Kidney (tissue), 14 donors: ENCODE data around the gene NPC1. TPM values are rescaled to one million over a fixed set of nuclear protein-coding genes. Genes with fewer than 3 reads are reported as not detected.

ENCODE experiments used
- DNase-seq, 5 donors: peaks; one replicate each; pipeline ENCODE4 v3.0.0-alpha.2; 2013 to 2020
- FAIRE-seq: peaks from 2 replicates; lab custom pipeline; 2012; peaks lifted over from hg19 to GRCh38; lab: Jason Lieb, UNC
- H3K27ac ChIP-seq, 2 donors: one replicate each; pipeline ENCODE4 v1.7.0; 2013; ENCODE audit warnings: low read depth in 2 of 2, low read length in 2 of 2, inconsistent platforms in 1 of 2
- H3K27me3 ChIP-seq: one replicate; pipeline ENCODE4 v1.7.1; 2013; ENCODE audit warnings: low read length, inconsistent platforms; ENCODE audit not compliant: control insufficient read depth, insufficient read depth
- H3K36me3 ChIP-seq, 3 donors: one replicate each; pipeline versions ENCODE4 v1.7.0 to v1.7.1; 2013; ENCODE audit warnings: low read length in 3 of 3, control low read depth in 1 of 3, inconsistent platforms in 1 of 3; ENCODE audit not compliant: insufficient read depth in 3 of 3, control insufficient read depth in 2 of 3
- H3K4me1 ChIP-seq, 3 donors: one replicate each; pipeline versions ENCODE4 v1.7.0 to v1.7.1; 2013; ENCODE audit warnings: low read length in 3 of 3, inconsistent platforms in 1 of 3, low read depth in 1 of 3; ENCODE audit not compliant: control insufficient read depth in 2 of 3, insufficient read depth in 2 of 3
- H3K4me3 ChIP-seq, 3 donors: one replicate each; pipeline versions ENCODE4 v1.7.0 to v1.8.1; 2013; ENCODE audit warnings: low read length in 3 of 3, control low read depth in 1 of 3, inconsistent platforms in 1 of 3
- H3K9ac ChIP-seq, 3 donors: one replicate each; pipeline versions ENCODE4 v1.7.0 to v1.7.1; 2013; ENCODE audit warnings: low read length in 3 of 3, control low read depth in 1 of 3, inconsistent platforms in 1 of 3
- H3K9me3 ChIP-seq, 3 donors: one replicate each; pipeline versions ENCODE4 v1.7.0 to v1.7.1; 2013; ENCODE audit warnings: low read length in 3 of 3, control low read depth in 1 of 3, inconsistent platforms in 1 of 3; ENCODE audit not compliant: control insufficient read depth in 2 of 3, insufficient read depth in 1 of 3
- intact Hi-C: fragments of 100-400 bp; cut with DNase I; formaldehyde crosslinking; loops from one replicate; pipeline ENCODE4 v1.11.1; 2022
- polyA plus RNA-seq: library from polyadenylated mRNA; stranded (reverse); fragments of 350-450 nt; fragmentation: Illumina TruSeq; extraction: RNeasy Lipid Tissue Mini Kit (QIAGEN cat#74804); gene quantifications from one replicate; pipeline ENCODE4 v1.2.3, GENCODE V29; 2014; ENCODE audit warnings: low read depth, low replicate concordance; ENCODE audit not compliant: insufficient read depth
- total RNA-seq: library from RNA; stranded (reverse); fragmentation: NEBNext Ultra II Directional; extraction: Animal tissue kit (Norgen Biotek cat#: 25700); gene quantifications from one replicate; pipeline ENCODE4 v1.2.1, GENCODE V29; 2021
- TF ChIP-seq, protein P1 (sequence below): IDR thresholded peaks from 3 replicates; pipeline ENCODE4 v1.5.1; 2012; ENCODE audit warnings: mild to moderate bottlenecking, moderate library complexity, borderline replicate concordance; ENCODE audit not compliant: insufficient read depth; ENCODE audit errors: extremely low read depth
- donor health status: control.
- donor health status: control.
- donor health status: control.
- donor health status: control.
- donor health status: control.
- donor health status: DM: yes; HTN: yes; CAD: no.
- donor health status: Normal renal cell carcinoma (clear cell type).

The NPC1 gene
- total and polyA plus RNA-seq, 2 donors from 2014 or later: 16.0 to 50.2 TPM

DNA sequence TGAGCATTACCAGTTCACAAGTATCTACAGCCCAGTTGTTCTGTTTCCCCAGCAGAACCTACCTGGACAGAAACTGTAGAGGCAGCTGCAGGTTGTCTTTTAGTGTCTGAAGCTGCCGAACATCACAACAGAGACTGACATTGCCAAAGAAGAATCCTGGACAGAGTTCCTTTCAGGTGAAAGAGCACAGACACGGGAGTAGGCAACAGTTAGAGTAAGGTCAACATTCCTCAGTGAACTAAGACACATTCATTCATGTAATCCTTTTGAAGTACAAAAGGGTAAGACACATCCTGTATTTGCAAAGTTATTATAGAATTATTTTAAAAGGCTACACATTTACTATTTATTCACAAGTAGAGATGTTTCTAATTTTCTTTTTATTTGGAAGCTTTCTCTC lies 14.3 kb downstream of the NPC1 start:
- FAIRE-seq (no peak), DNase-seq (no peak)
- H3K4me1 ChIP-seq: peaks cover 0 to 6% (median 0%) of the 10 kb centered on the region in 3 donors
- H3K27ac ChIP-seq: no peak overlapping the region
- TF ChIP-seq, protein P1, sequence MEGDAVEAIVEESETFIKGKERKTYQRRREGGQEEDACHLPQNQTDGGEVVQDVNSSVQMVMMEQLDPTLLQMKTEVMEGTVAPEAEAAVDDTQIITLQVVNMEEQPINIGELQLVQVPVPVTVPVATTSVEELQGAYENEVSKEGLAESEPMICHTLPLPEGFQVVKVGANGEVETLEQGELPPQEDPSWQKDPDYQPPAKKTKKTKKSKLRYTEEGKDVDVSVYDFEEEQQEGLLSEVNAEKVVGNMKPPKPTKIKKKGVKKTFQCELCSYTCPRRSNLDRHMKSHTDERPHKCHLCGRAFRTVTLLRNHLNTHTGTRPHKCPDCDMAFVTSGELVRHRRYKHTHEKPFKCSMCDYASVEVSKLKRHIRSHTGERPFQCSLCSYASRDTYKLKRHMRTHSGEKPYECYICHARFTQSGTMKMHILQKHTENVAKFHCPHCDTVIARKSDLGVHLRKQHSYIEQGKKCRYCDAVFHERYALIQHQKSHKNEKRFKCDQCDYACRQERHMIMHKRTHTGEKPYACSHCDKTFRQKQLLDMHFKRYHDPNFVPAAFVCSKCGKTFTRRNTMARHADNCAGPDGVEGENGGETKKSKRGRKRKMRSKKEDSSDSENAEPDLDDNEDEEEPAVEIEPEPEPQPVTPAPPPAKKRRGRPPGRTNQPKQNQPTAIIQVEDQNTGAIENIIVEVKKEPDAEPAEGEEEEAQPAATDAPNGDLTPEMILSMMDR: no peak
- H3K9me3 ChIP-seq: no peaks in the 10 kb centered on the region
- peaks cover 3 to 15% (median 13%) of the 10 kb centered on the region in 3 donors for H3K36me3 ChIP-seq
- intact Hi-C loops: no loop called here
- no peak overlapping the region for H3K4me3 ChIP-seq
- no peaks in the 10 kb centered on the region for H3K27me3 ChIP-seq
- H3K9ac ChIP-seq: no peak overlapping the region

DNA sequence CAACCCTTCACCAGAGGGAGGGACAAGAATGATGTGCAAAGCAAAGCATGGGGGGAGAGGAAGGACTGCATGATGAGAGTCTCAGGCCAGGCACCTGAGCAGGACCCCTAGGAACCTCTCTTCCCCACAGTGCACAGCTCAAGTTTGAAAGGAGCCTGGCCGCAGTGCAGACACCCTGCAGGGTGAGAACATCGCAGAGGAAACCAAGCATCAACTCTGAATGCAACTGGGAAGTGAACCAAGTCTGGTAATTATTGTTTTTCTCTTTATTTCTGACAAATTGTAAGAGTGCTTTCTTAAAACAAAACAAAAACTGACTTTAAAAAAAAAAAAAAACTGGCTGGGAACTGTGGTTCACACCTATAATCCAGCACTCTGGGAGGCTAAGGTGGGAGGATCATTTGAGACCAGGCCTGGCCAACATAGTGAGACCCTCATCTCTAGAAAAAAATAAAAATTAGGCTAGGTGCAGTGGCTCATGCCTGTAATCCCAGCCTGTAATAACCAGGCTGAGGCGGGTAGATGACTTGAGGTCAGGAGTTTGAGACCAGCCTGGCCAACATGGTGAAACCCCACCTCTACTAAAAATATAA lies 15.3 kb downstream of the NPC1 start:
- no peaks in the 10 kb centered on the region for H3K27me3 ChIP-seq
- no peak overlapping the region for H3K9ac ChIP-seq
- H3K4me1 ChIP-seq: peaks cover 0 to 6% (median 0%) of the 10 kb centered on the region in 3 donors
- H3K4me3 ChIP-seq: no peak overlapping the region
- H3K9me3 ChIP-seq: no peaks in the 10 kb centered on the region
- H3K36me3 ChIP-seq: peaks cover 3 to 19% (median 13%) of the 10 kb centered on the region in 3 donors
- TF ChIP-seq, protein P1: no peak
- H3K27ac ChIP-seq: no peak overlapping the region
- no peak for FAIRE-seq
- intact Hi-C loops: no loop called here
- no peak for DNase-seq

DNA sequence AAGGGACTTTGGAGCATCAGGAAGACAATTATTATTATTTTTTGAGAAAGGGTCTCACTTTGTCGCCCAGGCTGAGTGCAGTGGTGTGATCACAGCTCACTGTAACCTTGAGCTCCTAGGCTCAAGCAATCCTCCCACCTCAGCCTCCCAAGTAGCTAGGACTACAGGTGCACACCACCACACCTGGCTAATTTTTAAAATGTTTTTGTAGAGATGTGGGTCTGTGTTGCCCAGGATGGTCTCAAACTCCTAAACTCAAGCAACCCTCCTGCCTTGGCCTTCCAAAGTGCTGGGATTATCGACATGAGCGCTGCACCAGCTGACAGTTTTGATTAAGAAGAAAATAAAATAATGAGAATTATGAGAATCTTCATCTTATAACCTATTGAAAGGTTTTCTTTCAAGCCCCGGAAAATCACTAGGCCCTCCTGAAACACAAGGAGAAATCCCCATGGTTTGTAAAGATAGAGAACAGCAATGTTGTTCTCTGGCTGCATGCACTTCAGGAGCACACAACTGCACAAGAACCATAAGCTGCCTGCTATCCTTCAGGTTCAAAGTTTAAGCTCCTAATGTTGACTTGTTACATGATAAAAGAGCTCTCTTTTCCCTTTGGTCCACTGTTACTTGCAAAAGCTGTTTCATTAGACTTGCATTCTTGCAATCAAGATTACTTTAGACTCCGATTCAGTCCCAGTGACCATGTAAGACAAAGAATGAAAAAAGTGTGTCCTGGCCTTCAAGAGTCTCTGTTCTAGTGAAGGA lies 16.8 kb downstream of the NPC1 start:
- H3K27me3 ChIP-seq: no peaks in the 10 kb centered on the region

More for the DNA sequence above, 16.8 kb downstream of the NPC1 start:
- H3K36me3 ChIP-seq: peaks cover 3 to 19% (median 13%) of the 10 kb centered on the region in 3 donors
- no peak overlapping the region for H3K27ac ChIP-seq
- TF ChIP-seq, protein P1: no peak
- FAIRE-seq (no peak), DNase-seq (no peak)
- no peaks in the 10 kb centered on the region for H3K9me3 ChIP-seq
- peaks cover 0 to 6% (median 0%) of the 10 kb centered on the region in 3 donors for H3K4me1 ChIP-seq
- intact Hi-C loops: no loop called here
- no peak overlapping the region for H3K4me3 ChIP-seq
- H3K9ac ChIP-seq: no peak overlapping the region
